ENCODE results near the gene LY6G6C. TPM values are rescaled to one million over a fixed set of nuclear protein-coding genes. Genes with fewer than 3 reads are reported as not detected.

Gene LY6G6C
- total and polyA plus RNA-seq, 2 donors (not counting 1 experiment from before 2014, with no cell fraction given): 0.13 TPM; not detected in 1

GRCh38 chr6:31768363-31769257 lies 47.1 kb upstream of the LY6G6C start:
- Histone ChIP-seq H3K4me2 (replicated peaks; ENCODE audit: low read depth, low read length, poor library complexity, severe bottlenecking) (no peak overlapping the region), H3K4me1 (ENCODE audit: control insufficient read depth in 2 of 2, insufficient read depth in 2 of 2, low read length in 2 of 2) (peaks cover 0 to 9% of the 10 kb centered on the region in 2 donors), H2AFZ (ENCODE audit: insufficient read depth, low read depth, low read length, poor library complexity, severe bottlenecking) (no peak overlapping the region), H3K9me3 (ENCODE audit: control extremely low read depth in 1 of 3, control insufficient read depth in 2 of 3, insufficient read depth in 1 of 3, low read length in 2 of 3) (no peaks in the 10 kb centered on the region), H4K20me1 (ENCODE audit: control insufficient read depth, insufficient read depth, low read length, poor library complexity, severe bottlenecking) (no peaks in the 10 kb centered on the region), H3K27ac (ENCODE audit: low read length in 2 of 2) (no peak overlapping the region), H3K27me3 (replicated peaks in 1 of 4; ENCODE audit: control extremely low read depth in 1 of 4, control insufficient read depth in 3 of 4, insufficient read depth in 4 of 4, low read length in 3 of 4) (no peaks in the 10 kb centered on the region), H3K4me3 (ENCODE audit: control extremely low read depth in 1 of 5, extremely low read depth in 1 of 5, insufficient read depth in 1 of 5, low read depth in 2 of 5, low read length in 4 of 5) (no peak overlapping the region), H3K79me2 (ENCODE audit: control insufficient read depth, insufficient read depth, low read length) (no peaks in the 10 kb centered on the region), H3K9ac (ENCODE audit: low read length) (no peak overlapping the region), H3K36me3 (replicated peaks in 1 of 2; ENCODE audit: control extremely low read depth in 1 of 2, control insufficient read depth in 1 of 2, extremely low read depth in 1 of 2, insufficient read depth in 2 of 2, low read length in 1 of 2) (no peaks in the 10 kb centered on the region)
- Mint-ChIP-seq H3K27me3 (no peaks in the 10 kb centered on the region), H3K4me3 (no peak overlapping the region), H3K4me1 (peaks cover 13% of the 10 kb centered on the region), H3K27ac (no peak overlapping the region), H3K9me3 (ENCODE audit: insufficient read depth) (no peaks in the 10 kb centered on the region)
- ATAC-seq (ENCODE audit: low read depth) (no peak), DNase-seq (no peak)
- 93% methylated on average over 15 of the region's 18 CpGs for WGBS (ENCODE audit: insufficient coverage)
- ChIA-PET POLR2A (interaction anchor here (1.1 to 2.4 kb wide), 2 partner anchors 30 to 116 kb away, joined by 3 to 8 read pairs; partner anchors contain the start of gene BAG6), CTCF (interaction anchor here (0.9 to 4.5 kb wide), 12 partner anchors 10 to 66 kb away, joined by 3 to 51 read pairs (median 12); partner anchors contain the start of genes ABHD16A, CLIC1, DDAH2 and LSM2)
- intact Hi-C loops (cut with micrococcal nuclease): loop anchor here (1.0 kb wide), 2 partner anchors 39 to 88 kb away; partner anchors contain the start of gene DDAH2
- no peak for TF ChIP-seq CTCF (IDR thresholded peaks at IDR 0.05)
- TF ChIP-seq EZH2 (IDR thresholded peaks at IDR 0.05; ENCODE audit: borderline replicate concordance, insufficient read depth, low read depth, low read length, poor library complexity, severe bottlenecking): no peak
